COLO668 (cell line): ENCODE data around the gene DLAT.
"Not testable (repeated sequence)": the region's sequence is repeated elsewhere in the genome, so short reads cannot be mapped to it uniquely, and the experiment has no call there.

Experiments used
- DNase-seq: peaks from one replicate; lab custom pipeline; 2025; ENCODE audit not compliant: unreplicated experiment; lab: John Stamatoyannopoulos, UW

The DLAT gene

DNA sequence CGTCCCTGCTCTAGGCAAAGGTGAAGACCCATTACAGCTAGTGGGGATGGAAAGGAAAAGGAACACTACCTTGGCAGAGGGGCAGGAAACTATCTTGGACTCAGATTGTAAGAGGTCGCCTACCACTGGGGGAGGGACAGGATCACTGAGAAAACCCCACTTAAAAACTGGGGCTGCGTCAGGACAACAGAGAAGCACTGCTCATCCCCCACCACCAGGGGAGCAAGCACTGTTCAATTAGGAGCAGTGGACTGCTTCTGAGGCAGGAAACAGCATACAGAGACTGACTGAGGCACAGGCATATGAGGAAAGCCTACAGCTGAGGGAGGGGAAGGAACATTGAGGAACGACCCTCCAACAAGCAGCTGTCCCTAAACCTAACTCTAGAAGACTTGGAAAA lies 20.8 kb upstream of the DLAT start:
- no peak for DNase-seq

DNA sequence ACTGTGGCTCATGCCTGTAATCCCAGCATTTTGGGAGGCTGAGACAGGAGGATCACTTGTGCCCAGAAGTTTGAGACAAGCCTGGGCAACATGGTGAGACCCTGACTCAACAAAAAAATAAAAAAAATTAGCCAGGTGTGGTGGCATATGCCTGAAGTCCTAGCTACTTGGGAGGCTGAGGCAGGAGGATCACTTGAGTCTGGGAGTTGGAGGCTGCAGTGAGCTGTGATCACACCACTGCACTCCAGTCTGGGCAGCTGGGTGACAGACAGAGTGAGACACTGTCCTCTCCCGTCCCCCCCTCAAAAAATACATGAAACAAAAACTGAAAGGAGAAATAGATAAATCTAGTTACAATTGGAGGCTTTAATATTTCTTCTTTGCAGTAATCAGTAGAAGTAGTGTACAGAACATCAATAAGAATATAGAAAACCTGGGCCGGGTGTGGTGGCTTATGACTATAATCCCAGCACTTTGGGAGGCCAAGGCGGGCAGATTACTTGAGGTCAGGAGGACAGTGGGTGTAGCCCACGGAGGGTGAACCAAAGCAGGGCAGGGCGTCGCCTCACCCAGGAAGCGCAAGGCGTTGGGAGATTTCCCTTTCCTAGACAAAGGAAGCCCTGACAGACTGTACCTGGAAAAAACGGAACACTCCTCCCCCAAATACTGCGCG lies 19.6 kb upstream of the DLAT start:
- no peak for DNase-seq

DNA sequence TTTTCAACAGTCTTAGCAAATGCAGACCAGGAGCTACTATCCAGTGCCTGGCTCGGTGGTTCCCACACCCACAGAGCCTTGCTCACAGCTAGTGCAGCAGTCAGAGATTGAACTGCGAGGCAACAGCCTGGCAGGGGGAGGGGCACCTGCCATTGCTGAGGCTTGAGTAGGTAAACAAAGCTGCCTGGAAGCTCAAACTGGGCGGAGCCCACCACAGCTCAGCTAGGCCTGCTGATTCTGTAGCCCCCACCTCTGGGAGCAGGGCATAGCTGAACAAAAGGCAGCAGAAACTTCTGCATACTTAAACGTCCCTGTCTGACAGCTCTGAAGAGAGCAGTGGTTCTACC lies 19.1 kb upstream of the DLAT start:
- DNase-seq = peak; percentile 37

DNA sequence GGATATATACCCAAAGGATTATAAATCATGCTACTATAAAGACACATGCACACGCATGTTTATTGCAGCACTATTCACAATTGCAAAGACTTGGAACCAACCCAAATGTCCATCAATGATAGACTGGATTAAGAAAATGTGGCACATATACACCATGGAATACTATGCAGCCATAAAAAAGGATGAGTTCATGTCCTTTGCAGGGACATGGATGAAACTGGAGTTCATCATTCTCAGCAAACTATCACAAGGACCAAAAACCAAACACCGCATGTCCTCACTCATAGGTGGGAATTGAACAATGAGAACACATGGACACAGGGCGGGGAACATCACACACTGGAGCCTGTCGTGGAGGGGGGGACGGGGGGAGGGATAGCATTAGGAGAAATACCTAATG lies 13.8 kb upstream of the DLAT start:
- DNase-seq = not testable (repeated sequence)

DNA sequence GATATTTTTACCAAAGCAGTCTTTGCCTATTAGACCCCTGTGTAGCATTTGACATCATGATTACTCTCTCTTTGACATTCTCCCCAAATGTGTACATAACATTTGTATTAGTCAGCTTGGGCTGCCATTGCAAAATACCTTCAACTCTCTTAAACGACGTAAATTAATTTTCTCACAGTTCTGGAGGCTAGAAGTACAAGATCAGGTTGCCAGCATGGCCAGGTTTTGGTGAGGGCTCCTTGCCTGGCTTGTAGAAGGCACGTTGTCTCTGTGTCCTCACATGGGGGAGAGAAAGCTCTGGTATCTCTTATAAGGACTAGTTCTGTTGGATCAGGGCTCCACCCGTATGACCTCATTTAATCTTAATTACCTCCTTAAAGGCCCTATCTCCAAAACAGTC lies 12.3 kb upstream of the DLAT start:
- DNase-seq = no peak

DNA sequence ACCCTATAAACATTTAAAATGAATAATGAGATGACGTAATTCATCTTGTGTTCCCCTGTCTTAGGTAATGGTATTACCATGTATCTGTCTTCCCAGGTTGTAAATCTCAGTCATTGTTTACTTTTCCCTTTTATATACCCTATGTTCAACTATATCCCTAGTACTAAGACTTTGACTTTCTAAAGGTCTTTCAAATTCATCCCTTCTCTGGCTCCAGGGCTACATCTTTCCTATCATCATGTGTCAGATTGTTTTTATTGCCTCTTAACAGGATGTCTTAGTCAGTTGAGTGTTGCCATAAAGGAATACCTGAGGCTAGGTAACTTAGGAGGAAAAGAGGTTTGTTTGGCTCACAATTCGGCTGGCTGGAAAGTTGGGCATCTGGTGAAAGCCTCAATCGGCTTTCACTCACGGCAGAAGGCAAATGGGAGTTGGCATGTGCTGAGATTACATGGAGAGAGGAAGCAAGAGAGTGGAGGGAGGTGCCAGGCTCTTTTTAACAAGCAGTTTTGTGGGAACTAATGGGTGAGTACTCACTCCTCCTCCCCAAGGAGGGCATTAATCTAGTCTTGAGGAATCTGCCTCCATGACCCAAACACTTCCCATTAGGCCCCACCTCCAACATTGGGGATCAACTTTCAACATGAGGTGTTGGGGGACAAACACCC lies 11.6 kb upstream of the DLAT start:
- DNase-seq = no peak

DNA sequence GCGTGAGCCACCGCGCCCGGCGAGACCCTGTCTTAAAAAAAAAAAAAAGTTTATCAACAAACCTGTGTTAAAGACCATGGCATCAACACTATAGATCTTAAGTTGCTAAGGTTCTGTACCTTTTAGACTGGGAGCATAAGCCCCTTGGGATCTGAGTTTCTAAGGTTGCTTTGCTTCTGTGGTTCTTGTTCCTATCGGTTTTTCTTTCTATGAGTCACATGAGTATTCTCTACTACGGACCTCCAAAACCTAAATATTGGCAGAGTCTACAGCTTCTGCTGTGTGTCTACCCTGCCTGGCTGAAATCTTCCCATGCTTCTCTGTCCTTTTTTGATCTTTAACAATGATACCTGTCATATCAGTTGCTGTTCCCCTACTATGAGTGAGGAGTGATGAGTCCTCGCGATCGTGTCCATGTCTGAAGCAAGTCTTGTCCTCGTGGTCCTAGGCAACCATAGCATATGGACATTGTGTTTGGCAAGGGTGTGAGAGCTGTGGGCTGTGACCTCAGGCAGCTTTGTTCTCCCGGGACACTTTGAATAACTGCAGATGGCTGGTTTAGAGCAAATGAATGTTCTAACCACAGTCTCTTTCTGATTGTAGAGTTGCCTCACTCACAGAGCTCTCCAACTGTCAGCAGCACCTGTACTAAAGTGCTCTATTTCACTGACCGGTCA lies 9.0 kb upstream of the DLAT start:
- DNase-seq = no peak

DNA sequence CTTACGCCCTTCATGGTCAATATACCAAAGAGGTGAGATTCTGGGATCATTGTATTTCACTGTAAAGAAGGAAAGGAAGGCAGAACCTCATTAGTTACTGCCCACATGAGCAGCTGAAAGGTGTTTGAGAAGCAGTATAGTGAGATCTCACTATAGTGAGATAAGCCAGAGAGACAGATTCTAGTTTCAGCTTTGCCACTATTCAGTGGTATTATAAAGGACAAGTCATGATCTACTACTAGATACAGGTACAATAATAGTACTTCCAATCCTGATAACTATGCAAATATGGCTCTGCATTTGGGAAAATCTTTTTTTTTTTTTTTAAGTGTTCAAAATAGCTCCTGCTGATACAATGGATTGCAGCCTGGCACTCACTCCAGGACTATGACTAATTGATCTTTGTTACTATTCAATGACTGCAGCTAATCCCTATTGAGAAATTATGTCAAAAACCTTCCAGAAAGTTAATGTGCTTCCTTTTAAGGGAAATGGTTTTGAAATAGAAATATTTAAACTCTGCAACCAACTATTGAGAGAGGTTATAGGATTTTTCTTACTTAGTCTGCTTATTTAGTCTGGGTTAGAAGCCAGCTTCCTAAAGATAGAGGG lies 8.3 kb upstream of the DLAT start:
- DNase-seq = no peak

DNA sequence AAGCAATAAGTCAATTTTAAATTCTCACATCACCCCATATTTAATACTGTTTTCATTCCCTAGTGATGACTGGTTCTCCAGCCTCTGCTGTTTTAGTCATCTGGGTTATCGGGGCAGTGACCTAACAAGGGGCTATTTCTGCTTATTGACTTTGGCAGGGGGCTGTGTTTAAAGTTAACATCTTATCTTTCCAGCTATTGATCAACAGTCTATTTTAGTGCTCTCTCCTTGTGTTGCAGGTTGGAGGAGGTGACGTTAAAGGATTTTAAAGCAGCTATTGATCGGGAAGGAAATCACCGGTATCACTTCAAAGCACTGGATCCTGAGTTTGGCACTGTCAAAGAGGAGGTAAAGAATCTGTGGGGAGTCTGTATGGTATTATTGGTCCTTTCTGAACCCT lies 7.7 kb upstream of the DLAT start:
- no peak for DNase-seq

DNA sequence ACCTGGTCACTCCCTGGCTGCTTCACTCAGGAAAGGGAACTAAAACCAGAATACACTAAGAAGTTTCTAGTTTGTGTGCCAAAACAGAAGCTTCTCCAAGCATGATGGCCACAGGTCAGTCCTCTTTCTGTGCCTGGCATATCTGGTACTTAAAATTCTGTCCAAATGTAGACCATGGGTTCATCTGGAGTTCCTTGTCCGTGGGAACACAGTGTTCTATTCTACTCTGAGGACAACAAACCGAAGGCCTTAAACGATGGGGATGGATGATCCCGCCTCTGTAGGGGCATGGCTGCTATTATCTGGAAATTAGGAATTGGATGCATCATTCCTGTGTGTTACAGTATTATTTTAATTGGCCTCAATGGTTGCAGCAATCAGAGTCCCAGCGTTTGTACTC lies 6.1 kb upstream of the DLAT start:
- DNase-seq = no peak

DNA sequence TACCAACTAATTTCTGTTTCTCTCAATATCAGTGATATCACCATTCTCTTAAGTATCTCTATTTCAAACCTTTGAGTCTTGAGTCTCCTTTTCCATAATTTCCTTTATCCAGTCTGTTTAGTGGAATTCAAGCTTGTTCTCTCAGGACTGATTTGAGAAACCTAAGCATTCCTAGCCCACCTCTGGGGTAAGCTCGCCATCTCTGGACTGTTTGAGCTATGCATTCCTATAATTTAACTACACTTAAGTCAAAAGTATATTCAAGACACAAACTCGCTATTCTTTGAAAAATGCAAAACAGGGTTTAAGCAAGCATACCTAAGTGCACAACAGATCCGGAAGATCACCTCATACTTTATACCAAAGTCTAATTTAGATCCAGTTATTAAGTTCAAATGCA lies 2.1 kb upstream of the DLAT start:
- no peak for DNase-seq

DNA sequence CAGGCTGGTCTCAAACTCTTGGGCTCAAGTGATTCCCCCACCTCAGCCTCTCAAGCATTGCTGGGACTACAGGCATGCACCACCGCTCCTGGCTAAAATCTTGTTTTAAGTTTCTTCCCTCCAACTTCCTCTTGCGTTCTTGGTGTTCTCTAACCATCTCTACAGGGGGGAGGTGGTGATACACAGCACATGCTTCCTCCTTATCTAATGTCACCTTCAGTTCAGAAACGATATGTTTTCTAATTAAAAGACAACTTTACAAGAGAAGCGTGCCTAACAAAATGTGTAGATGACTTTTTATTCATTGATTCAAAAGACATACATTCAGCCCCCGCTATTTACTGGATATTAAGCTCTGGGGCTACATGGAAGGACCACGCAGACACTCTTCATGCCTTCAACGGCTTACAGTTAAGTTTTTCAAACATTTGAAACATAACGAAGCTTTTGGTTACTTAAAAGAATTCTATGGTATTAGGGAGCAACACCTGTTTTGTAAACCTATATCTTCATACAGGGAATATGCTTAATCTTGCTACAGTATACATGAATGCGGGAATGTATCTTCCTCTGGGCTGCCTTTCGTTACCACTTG lies 933 bp upstream of the DLAT start:
- DNase-seq = no peak

DNA sequence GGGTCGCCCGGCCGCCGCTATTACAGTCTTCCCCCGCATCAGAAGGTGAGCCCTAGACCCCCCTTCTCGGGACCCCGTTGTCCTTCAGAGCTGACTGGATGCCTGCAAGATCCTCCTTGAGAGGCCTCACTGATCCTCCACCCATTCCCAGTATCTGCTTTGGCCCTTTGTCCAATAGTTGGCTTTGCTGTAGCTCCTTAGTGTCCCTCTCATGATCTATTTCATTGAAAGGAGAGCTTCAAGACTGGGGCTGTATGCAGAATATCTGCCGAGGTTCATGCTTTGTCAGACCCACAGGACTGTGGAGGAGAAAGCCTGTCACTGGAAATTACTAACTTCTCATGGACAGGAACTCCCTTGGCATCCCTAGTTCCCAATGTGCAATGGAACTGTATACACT lies 499 bp downstream of the DLAT start:
- no peak for DNase-seq

DNA sequence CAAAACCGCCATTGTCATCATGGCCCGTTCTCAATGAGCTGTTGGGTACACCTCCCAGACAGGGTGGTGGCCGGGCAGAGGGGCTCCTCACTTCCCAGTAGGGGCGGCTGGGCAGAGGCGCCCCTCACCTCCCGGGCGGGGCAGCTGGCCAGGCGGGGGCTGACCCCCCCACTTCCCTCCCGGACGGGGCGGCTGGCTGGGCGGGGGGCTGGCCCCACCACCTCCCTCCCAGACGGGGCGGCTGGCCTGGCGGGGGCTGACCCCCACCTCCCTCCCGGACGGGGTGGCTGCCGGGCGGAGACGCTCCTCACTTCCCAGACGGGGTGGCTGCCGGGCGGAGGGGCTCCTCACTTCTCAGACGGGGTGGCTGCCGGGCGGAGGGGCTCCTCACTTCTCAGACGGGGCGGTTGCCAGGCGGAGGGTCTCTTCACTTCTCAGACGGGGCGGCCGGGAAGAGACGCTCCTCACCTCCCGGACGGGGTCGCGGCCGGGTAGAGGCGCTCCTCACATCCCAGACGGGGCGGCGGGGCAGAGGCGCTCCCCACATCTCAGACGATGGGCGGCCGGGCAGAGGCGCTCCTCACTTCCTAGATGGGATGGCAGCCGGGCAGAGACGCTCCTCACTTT lies 1.7 kb downstream of the DLAT start:
- DNase-seq = not testable (repeated sequence)

DNA sequence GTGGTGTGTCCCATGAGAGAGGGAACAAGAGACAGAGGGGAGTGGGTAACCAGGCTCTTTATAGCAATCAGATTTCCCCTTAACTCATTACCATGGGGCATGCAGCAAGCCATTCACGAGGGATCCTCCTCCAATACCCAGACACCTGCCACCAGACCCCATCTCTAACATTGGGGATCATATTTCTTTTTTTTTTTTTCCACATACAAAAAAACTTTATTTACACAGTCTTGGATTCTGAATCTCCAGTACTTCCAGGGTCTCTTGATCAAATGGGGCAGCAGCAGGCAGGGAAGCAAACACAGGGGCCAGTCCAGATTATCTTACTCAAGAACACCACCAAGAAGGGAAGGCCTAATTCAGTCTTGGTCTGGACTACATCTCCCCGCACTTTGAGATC lies 4.3 kb downstream of the DLAT start:
- DNase-seq = no peak

DNA sequence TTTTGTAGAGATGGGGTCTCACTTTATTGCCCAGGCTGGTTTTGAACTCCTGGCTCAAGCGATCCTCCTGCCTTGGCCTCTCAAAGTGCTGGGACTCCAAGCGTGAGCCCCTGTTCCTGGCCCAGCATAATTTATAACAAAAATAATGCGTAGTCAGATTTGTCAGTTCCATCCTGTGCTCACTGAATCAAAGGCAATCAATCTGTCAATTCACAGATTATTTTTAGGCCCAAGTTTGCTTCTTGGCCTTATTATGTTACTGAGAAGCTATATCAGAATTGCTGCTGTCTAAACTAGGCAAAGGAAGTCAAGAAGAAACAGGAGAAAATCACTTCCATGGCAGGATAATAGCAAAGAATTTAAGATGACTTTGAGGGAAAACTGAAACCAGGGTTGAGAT lies 8.7 kb downstream of the DLAT start:
- no peak for DNase-seq

DNA sequence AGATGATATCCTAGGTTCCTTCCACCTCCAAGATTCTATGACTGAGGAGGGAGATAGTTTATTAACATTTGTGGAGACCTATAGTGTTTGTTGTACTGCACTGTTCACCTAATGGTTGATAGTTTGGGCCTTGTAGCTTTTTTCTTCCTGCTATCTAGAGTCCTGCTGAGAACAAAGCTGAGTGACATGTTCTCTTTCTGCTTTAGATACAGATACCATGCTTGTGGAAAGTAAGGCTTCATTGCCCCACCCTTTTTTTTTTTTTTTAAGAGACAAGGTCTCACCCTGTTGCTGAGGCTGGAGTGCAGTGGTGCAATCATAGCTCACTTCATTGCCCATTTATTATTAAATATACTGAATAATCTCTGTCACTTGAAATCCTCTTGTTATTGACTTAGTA lies 12.3 kb downstream of the DLAT start:
- DNase-seq = no peak

DNA sequence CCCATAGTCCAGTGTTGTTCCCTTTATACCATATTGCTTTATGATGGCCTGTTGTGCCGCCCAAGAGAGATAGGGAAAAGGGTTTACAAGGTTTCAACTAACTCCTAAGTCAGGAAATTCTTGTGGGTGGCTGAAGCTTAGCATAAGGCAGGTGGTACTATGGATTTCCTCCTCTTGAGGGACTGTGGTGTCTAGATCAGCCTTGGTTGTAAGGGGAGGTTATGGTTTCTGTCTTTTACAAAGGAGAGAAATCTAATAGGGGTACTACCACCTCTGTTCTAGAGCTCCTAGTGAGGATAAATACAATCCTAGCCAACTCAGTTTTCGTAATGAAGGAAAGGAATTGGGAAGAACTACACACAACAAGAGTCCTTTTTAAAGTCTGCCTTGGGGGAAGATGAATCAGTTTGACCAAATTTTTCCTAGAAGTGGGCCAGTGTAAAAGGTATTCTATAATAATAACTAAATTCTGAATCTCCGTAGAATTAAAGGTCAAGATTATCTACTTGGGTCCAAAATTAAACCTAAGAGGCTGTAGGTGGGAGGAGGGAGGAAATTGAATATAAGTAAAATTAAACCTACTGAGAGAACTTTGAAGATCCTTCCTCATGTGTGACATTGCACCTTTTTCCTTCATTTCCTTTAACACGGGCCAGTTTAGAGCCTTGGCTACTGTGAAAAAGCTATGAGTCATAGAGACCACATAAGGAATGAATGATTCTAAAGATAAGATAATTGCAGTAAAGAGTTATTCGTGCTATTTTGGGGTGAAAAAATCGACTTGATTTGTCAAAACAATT lies 17.2 kb downstream of the DLAT start:
- DNase-seq = no peak

DNA sequence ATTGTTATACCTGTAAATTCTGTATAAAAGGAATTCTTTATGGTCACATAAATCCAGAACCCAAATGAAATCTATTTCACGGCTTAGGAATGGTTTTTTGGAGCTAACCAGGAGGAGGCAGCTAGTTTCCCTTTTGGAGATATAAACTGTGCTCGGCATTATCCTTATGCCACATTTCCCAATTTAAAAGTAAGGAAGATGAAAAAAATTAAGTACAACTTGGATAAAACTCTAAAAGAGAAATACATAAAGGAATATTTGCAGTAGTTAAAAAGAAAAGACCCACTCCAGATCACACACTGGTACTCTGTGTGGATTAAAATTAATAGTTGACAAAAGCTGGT lies 17.7 kb downstream of the DLAT start:
- no peak for DNase-seq

DNA sequence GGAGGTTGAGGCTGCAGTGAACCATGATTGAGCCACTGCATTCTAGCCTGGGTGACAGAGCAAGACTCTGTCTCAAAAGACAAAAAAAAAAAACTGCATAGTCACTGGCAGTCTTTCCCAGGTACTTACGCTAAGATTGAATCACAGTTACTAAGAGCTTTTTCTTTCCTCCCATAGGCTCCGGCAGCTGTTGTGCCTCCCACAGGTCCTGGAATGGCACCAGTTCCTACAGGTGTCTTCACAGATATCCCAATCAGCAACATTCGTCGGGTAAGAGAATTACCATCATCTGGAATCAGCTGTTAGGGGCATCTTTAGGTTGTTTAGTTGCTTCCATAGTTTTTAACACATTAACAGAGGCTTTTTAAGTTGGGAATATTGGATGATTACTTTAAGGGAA lies 19.8 kb downstream of the DLAT start:
- DNase-seq = no peak

DNA sequence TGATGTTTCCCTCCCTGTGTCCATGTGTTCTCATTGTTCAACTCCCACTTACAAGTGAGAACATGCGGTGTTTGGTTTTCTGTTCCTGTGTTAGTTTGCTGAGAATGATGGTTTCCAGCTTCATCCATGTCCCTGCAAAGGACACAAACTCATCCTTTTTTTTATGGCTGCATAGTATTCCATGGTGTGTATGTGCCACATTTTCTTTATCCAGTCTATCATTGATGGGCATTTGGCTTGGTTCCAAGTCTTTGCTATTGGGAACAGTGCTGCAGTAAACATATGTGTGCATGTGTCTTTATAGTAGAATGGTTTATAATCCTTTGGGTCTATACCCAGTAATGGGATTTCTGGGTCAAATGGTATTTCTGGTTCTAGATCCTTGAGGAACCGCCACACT lies 21.4 kb downstream of the DLAT start:
- not testable (repeated sequence) for DNase-seq
